NCI-H345 treated with DMSO at 0.1 percent for 48 hours (cell line): ENCODE measurements around the gene NOC4L.

Experiments used
- DNase-seq: peaks from one replicate; lab custom pipeline; 2025; ENCODE audit not compliant: unreplicated experiment; lab: John Stamatoyannopoulos, UW

NOC4L gene

GRCh38 chr12:132168311-132169031 lies 24.2 kb downstream of the NOC4L start:
- DNase-seq: no peak

- no peak for DNase-seq
These were observed 25.1 kb downstream of the NOC4L start for GRCh38 chr12:132169376-132169775.

- DNase-seq: no peak
These were observed 25.9 kb downstream of the NOC4L start for GRCh38 chr12:132170094-132170636.

- no peak for DNase-seq
These were observed 26.5 kb downstream of the NOC4L start for GRCh38 chr12:132170637-132171292.

- no peak for DNase-seq
These were observed 27.2 kb downstream of the NOC4L start for GRCh38 chr12:132171293-132171967.

GRCh38 chr12:132171968-132172521 lies 27.8 kb downstream of the NOC4L start:
- DNase-seq: no peak

- no peak for DNase-seq
These were observed 28.4 kb downstream of the NOC4L start for GRCh38 chr12:132172619-132173018.

- DNase-seq: no peak
These were observed 29.1 kb downstream of the NOC4L start for GRCh38 chr12:132173135-132174014.

GRCh38 chr12:132174015-132174838 lies 30.0 kb downstream of the NOC4L start:
- DNase-seq: no peak

- DNase-seq: no peak
These were observed 30.7 kb downstream of the NOC4L start for GRCh38 chr12:132174839-132175490.

- DNase-seq: no peak
These were observed 31.5 kb downstream of the NOC4L start for GRCh38 chr12:132175496-132176384.

- no peak for DNase-seq
These were observed 32.2 kb downstream of the NOC4L start for GRCh38 chr12:132176385-132176919.

- DNase-seq: no peak
These were observed 32.8 kb downstream of the NOC4L start for GRCh38 chr12:132176920-132177551.

- no peak for DNase-seq
These were observed 34.1 kb downstream of the NOC4L start for GRCh38 chr12:132178316-132178715.

- DNase-seq: no peak
These were observed 34.6 kb downstream of the NOC4L start for GRCh38 chr12:132178801-132179401.

GRCh38 chr12:132179431-132180362 lies 35.4 kb downstream of the NOC4L start:
- no peak for DNase-seq
